HepG2 (cell line): ENCODE measurements around the gene CD300LF. TPM values are rescaled to one million over a fixed set of nuclear protein-coding genes. Genes with fewer than 3 reads are reported as not detected.

Experiments used
- CTCF ChIP-seq: sonication (generic); formaldehyde crosslinking; IDR thresholded peaks from 2 replicates; pipeline ENCODE4 v1.5.0; 2020; ENCODE audit warnings: mild to moderate bottlenecking, missing genetic modification reagents, moderate library complexity
- IRF1 ChIP-seq: sonication (generic); formaldehyde crosslinking; IDR thresholded peaks from 2 replicates; pipeline ENCODE4 v1.4.0; 2020; ENCODE audit warnings: low read depth, mild to moderate bottlenecking, missing genetic modification reagents
- JUNB ChIP-seq: sonication (generic); formaldehyde crosslinking; IDR thresholded peaks from 2 replicates; pipeline ENCODE4 v1.8.0; 2022; ENCODE audit warnings: missing genetic modification reagents, mild to moderate bottlenecking, borderline replicate concordance
- KDM3A ChIP-seq: IDR thresholded peaks from 2 replicates; pipeline ENCODE4 v1.6.1; 2018; ENCODE audit warnings: low read depth, missing compliant biosample characterization
- NFAT5 ChIP-seq: sonication (generic); formaldehyde crosslinking; IDR thresholded peaks from 2 replicates; pipeline ENCODE4 v1.4.0; 2020; ENCODE audit warnings: missing genetic modification reagents
- NFATC3 ChIP-seq: sonication (generic); formaldehyde crosslinking; IDR thresholded peaks from 2 replicates; pipeline ENCODE4 v1.5.1; 2020; ENCODE audit warnings: mild to moderate bottlenecking, missing genetic modification reagents
- RFX3 ChIP-seq: IDR thresholded peaks from 2 replicates; pipeline ENCODE4 v1.6.1; 2016; ENCODE audit warnings: missing biosample characterization, missing genetic modification reagents
- SNAPC4 ChIP-seq: sonication (generic); formaldehyde crosslinking; IDR thresholded peaks from 2 replicates; pipeline ENCODE4 v1.4.0; 2020; ENCODE audit warnings: mild to moderate bottlenecking, missing genetic modification reagents
- STAT5B ChIP-seq: sonication (generic); formaldehyde crosslinking; IDR thresholded peaks from 2 replicates; pipeline ENCODE4 v1.4.0; 2020; ENCODE audit warnings: missing genetic modification reagents
- TAF1 ChIP-seq: sonication (generic); formaldehyde crosslinking; IDR thresholded peaks from 2 replicates; pipeline ENCODE4 v1.4.0; 2020; ENCODE audit warnings: missing genetic modification reagents
- WIZ ChIP-seq: sonication (generic); formaldehyde crosslinking; IDR thresholded peaks from 2 replicates; pipeline ENCODE4 v1.5.1; 2020; ENCODE audit warnings: mild to moderate bottlenecking, missing genetic modification reagents
- ZNF33B ChIP-seq: sonication (generic); formaldehyde crosslinking; IDR thresholded peaks from 2 replicates; pipeline ENCODE4 v1.5.1; 2020; ENCODE audit warnings: mild to moderate bottlenecking, missing genetic modification reagents
- ZNF780A ChIP-seq: sonication (generic); formaldehyde crosslinking; IDR thresholded peaks from 2 replicates; pipeline ENCODE4 v1.8.0; 2022; ENCODE audit warnings: mild to moderate bottlenecking, missing genetic modification reagents, moderate library complexity
- polyA plus RNA-seq, 8 experiments: library from polyadenylated mRNA; depleted of rRNA in 3 of 8; stranded (reverse) in 7 of 8; unstranded in 1 of 8; fragments of >200 nt; fragmentation: Illumina TruSeq in 4 of 8; extraction: Trizol in 4 of 8; gene quantifications; 2 replicates each; pipeline versions ENCODE4 v1.2.1 to v1.2.3, GENCODE V29; 2011 to 2016; ENCODE audit warnings: low read depth in 4 of 8, missing spikeins in 1 of 8, mixed read lengths in 1 of 8; ENCODE audit not compliant: insufficient read depth in 1 of 8
- total RNA-seq, 5 experiments: library from RNA; depleted of rRNA; stranded (reverse); fragments of >200 nt; fragmentation: Illumina TruSeq; extraction: Trizol; gene quantifications; 2 replicates each; pipeline ENCODE4 v1.2.3, GENCODE V29; 2016; ENCODE audit warnings: low read depth in 1 of 5
- TF ChIP-seq, protein P1 (sequence below): sonication (generic); formaldehyde crosslinking; conservative IDR thresholded peaks from 2 replicates; pipeline ENCODE4 v1.5.0; 2020; ENCODE audit warnings: missing genetic modification reagents

CD300LF gene
- total and polyA plus RNA-seq, 2 of the 13 experiments (the other 11 are each of a cell fraction or from before 2014, with no cell fraction given) = not detected

DNA sequence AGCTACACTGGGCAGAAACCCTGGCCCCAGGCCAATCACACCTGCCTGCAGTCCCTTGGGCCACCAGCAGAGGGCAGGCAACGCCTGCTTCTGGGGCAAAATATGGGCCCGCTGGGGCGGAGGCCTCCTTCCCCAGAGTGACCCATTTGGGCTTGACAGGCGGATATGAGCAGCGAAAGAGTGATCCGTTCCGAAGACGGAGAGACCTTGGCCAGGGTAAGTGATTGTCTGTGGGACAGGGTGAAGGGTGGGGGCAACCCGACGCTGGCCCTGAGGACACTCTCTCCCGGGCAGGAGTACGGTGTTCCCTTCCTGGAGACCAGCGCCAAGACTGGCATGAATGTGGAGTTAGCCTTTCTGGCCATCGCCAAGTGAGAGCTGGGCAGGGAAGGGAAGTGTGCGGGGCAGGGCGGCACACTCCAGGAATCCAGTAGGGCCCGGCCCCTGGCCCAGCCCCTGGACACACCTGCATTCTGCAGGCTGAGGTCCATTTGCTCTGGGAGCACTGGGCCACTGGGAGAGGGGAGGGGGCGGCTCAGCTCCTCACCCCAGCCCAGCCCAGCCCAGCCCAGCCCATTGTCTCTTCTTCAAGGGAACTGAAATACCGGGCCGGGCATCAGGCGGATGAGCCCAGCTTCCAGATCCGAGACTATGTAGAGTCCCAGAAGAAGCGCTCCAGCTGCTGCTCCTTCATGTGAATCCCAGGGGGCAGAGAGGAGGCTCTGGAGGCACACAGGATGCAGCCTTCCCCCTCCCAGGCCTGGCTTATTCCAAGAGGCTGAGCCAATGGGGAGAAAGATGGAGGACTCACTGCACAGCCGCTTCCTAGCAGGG, 32.2 kb upstream of the CD300LF start (continued):
- TF ChIP-seq KDM3A (peak; percentile 87), JUNB (CRISPR knock-in tag) (no peak), STAT5B (CRISPR knock-in tag) (no peak), NFATC3 (CRISPR knock-in tag) (0 out of 2 replicates have a peak, but pooled peaks have one; percentile 85), ZNF780A (CRISPR knock-in tag) (no peak; the same call in 1 of the 2 replicates), RFX3 (CRISPR knock-in tag) (no peak), TAF1 (peak; percentile 34; the same call in 1 of the 2 replicates), NFAT5 (CRISPR knock-in tag) (no peak), ZNF33B (CRISPR knock-in tag) (no peak), IRF1 (no peak), WIZ (no peak), SNAPC4 (CRISPR knock-in tag) (no peak; the same call in 1 of the 2 replicates), CTCF (CRISPR knock-in tag) (peak; percentile 100)
- TF ChIP-seq, protein P1, sequence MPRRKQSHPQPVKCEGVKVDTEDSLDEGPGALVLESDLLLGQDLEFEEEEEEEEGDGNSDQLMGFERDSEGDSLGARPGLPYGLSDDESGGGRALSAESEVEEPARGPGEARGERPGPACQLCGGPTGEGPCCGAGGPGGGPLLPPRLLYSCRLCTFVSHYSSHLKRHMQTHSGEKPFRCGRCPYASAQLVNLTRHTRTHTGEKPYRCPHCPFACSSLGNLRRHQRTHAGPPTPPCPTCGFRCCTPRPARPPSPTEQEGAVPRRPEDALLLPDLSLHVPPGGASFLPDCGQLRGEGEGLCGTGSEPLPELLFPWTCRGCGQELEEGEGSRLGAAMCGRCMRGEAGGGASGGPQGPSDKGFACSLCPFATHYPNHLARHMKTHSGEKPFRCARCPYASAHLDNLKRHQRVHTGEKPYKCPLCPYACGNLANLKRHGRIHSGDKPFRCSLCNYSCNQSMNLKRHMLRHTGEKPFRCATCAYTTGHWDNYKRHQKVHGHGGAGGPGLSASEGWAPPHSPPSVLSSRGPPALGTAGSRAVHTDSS (CRISPR knock-in tag) = no peak
